Fibroblast of pulmonary artery (primary cell): Measurements from ENCODE around the gene SMAD3.
A peak's percentile ranks its signal among the peaks of the same experiment; 100 is the strongest.

ENCODE experiments used
- DNase-seq: peaks from one replicate; pipeline ENCODE4 v3.0.0-alpha.2; 2010; ENCODE audit warnings: low read depth
- H3K4me3 ChIP-seq: replicated peaks from 2 replicates; pipeline ENCODE4 v1.5.1; 2011; ENCODE audit warnings: low read depth, mild to moderate bottlenecking, control low read depth, low read length, moderate library complexity
- TF ChIP-seq, protein P1 (sequence below): IDR thresholded peaks from 2 replicates; pipeline ENCODE4 v1.5.1; 2011; ENCODE audit warnings: mild to moderate bottlenecking, control low read depth, low read length, inconsistent platforms; ENCODE audit errors: missing control alignments

The SMAD3 gene

DNA sequence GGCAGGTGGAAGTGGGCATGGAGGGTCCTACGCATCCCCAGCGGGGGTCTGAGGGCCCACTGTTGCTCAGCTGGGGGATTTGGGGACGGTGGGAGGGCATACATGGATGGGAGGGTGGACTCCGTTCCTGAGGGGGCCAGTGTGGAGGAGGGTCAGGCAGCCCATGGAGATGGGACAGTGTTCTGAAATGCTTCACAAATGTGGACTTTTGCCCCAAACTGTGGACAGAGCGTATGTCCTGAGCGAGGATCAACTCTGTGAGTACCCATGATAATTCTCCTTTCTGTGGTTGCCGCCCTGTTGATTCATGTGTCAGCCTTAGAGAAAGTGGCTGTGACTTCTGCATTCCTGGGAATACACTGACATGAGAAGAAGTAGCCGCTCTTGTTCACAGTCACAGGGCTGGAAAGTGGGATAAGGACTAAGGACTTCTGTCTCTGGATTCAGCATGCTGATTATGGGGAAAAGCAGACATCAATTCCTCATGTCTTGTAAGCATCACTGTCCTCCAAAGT lies 33.4 kb downstream of the SMAD3 start:
- TF ChIP-seq, protein P1, sequence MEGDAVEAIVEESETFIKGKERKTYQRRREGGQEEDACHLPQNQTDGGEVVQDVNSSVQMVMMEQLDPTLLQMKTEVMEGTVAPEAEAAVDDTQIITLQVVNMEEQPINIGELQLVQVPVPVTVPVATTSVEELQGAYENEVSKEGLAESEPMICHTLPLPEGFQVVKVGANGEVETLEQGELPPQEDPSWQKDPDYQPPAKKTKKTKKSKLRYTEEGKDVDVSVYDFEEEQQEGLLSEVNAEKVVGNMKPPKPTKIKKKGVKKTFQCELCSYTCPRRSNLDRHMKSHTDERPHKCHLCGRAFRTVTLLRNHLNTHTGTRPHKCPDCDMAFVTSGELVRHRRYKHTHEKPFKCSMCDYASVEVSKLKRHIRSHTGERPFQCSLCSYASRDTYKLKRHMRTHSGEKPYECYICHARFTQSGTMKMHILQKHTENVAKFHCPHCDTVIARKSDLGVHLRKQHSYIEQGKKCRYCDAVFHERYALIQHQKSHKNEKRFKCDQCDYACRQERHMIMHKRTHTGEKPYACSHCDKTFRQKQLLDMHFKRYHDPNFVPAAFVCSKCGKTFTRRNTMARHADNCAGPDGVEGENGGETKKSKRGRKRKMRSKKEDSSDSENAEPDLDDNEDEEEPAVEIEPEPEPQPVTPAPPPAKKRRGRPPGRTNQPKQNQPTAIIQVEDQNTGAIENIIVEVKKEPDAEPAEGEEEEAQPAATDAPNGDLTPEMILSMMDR = no peak
- peak overlapping the region; percentile 11 for H3K4me3 ChIP-seq
- no peak for DNase-seq

DNA sequence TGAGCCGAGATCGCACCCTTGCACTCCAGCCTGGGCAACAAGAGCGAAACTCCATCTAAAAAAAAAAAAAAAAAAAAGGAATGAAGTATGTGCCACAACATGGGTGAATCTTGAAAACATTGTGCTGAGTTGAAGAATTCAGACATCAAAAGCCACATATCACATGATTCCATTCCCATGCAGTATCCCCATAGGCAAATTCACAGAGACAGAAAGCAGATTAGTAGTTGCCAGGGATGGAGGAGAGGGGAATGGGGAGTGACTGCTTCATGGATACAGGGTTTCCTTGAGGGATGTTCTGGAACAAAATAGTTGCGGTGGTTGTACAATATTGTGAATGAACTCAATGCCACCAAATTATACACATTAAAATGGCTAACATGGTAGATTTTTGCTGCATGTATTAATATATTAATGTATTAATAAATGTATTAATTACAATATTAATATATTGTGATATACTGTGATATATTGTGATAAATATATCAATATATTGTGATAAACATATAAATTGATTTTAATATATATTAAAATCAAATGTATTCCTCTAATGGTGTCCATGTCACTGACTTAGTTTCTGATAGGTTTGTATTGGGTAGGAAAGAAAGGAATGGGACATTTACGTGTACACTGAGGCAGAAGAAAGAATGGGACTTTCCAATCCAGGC lies 34.9 kb downstream of the SMAD3 start:
- H3K4me3 ChIP-seq = no peak overlapping the region
- TF ChIP-seq, protein P1 = no peak
- no peak for DNase-seq

DNA sequence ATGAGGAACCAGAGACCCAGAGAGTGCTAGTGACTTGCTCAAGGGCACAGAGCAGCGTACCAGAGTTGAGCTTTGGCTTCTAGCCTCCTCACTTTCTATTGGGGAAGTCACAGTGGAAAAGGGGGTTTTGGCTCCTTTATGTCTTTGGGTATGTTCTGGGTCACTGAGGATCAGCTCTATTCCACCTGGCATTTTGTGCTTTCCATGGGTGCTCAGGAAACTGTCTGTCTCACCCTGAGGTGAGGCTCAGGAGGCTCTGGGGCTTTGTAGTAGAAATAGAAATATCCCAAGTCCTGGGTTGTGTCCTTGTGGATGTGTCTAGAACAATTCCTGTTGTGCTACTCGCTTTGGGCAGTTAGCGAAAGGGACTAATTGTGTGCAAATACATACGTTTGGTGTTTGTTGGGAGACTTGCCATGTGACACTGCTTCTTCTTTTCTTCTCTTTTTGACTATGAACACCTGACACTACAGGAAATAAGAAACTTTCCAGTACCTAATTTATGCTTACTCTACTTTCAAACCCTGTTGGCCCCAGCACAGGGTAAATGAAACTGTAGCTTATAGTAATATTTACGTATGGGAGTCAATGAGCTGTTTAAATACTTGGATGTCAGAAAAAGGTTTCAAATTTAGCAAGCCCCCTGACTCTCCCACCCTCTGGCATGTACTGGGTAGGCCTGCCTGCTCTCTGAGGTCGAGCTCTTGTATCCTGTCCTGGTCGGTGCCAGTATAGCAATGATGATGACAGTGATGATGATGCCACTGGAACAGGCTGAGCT lies 35.6 kb downstream of the SMAD3 start:
- no peak for DNase-seq
- no peak overlapping the region for H3K4me3 ChIP-seq
- TF ChIP-seq, protein P1 = no peak

DNA sequence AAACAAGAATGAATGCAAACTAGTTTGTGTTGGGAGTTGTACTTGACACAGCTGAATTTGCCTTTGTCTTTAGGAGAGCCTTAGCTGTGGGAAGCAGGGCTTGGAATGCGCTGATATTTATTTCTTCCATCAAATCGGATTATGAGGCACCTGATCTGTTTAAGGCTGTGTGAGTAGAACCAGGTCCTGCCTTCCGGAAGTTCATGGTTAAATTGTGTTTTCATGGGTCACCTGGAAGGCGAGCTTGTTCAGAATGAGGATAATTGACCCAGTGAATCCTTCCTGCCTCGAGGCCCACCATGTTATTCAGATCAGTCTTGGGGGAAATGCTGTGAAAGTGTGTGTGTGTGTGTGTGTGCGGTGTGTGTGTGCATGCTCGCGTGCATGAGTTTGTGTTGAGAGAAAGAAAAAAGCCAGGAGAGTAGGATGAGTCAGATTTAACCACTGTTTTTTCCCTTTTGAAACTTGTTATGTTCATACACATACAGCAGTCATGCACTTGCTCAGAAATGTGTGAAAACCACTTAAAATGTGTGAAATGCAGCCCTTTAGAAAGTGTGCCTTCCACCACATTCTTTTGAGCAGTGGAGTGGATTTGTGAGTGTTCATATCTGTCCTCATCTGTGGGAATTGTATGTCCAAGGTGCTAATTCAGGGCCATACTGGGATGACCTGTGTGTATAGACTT lies 36.7 kb downstream of the SMAD3 start:
- H3K4me3 ChIP-seq = no peak overlapping the region
- TF ChIP-seq, protein P1 = no peak
- no peak for DNase-seq

DNA sequence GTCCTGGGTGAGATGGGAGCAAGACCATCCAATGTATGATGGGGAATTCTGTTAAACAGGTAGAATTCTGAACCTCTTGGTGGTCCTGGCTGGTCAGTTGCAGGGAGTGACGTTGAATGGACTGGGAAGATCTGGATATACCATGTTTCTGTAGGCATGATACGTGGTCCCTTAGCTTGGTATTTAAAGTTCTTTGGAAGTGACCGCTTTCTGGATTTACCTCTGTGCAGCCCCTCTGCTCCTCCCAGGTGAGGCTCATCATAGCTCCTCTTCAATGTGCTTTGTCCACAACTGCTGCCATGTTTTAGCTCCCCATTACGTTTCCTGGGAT lies 37.2 kb downstream of the SMAD3 start:
- DNase-seq = no peak
- H3K4me3 ChIP-seq = no peak overlapping the region
- TF ChIP-seq, protein P1 = no peak

DNA sequence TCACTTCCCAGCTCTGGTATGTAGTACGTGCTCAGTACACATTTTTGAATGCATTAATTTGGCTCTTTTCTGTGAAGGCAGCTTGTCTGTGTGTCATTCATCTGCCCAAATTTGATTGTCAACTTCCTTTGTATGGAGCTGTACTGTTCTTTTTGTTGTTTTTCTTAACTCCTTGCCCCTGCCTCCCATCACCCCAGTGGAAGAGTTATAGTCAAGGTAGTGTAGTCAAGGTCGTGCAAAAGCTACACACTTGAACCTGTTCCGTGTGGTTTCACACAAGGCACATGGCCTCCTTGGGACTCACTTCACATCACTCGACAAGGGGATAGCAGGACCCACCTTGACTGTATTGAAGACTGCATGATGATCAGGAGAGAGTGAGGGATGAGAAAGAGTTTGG lies 37.6 kb downstream of the SMAD3 start:
- TF ChIP-seq, protein P1 = no peak
- no peak overlapping the region for H3K4me3 ChIP-seq
- DNase-seq = no peak
